Prostate gland (tissue), 2 donors: ENCODE measurements around the gene OR4D11.

Source experiments
- CTCF ChIP-seq, 4 experiments: fragments of 200-600 bp in 2 of 4; fragments of 450-650 bp in 2 of 4; sonication (generic) in 2 of 4; IDR thresholded peaks; 1 replicate in 3 of 4; 2 replicates in 1 of 4; pipeline ENCODE4 v1.5.1; 2016 to 2019; ENCODE audit warnings: antibody characterized with exemption in 4 of 4, mild to moderate bottlenecking in 2 of 4, moderate library complexity in 2 of 4
- POLR2A ChIP-seq: fragments of 450-650 bp; IDR thresholded peaks from one replicate; pipeline ENCODE4 v1.6.1; 2016; ENCODE audit warnings: antibody characterized with exemption, mild to moderate bottlenecking
- POLR2AphosphoS5 ChIP-seq: sonication (generic); formaldehyde crosslinking; IDR thresholded peaks from one replicate; pipeline ENCODE4 v1.6.1; 2017; ENCODE audit warnings: antibody characterized with exemption

GRCh38 chr11:59480359-59480758 lies 23.0 kb upstream of the OR4D11 start:
- no peak for TF ChIP-seq POLR2A
- no peak for TF ChIP-seq CTCF (IDR thresholded peaks at IDR 0.05)
- TF ChIP-seq POLR2AphosphoS5, result no peak
